HS-5 (cell line): ENCODE measurements around the gene MT1X.
"Not testable (repeated sequence)": the region's sequence is repeated elsewhere in the genome, so short reads cannot be mapped to it uniquely, and the experiment has no call there.

Source experiments
- DNase-seq: peaks from one replicate; pipeline ENCODE4 v3.0.0-alpha.2; 2012; ENCODE audit warnings: low read depth

MT1X gene

DNA sequence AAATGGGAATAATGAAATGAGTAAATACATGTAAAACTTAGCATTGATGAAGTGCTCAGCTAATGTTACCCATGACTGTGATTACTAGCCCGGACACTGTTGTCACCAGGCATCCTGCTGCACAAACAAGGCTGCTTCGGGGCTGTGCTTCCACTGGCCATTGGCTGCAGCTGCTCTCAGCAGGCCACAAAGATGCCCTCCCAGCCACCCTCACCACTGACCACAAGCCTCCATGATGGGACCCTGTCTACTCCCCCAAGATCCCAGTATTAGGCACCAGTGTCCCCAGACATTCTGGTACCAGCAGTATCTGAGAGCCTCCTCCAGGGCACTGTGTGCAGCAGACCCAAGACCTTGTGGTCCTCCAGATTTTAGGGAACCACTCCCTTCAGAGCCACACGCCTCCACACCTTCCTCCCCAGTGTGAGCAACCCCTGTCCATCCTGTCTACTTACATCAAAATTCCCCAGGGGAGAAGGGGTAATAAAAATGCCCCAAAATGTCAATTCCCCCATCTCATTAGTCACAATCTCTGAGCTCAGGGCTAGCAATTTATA is 28.0 kb downstream of the MT1X start:
- no peak for DNase-seq

GRCh38 chr16:56711862-56712261 is 29.6 kb downstream of the MT1X start:
- DNase-seq, result no peak

- no peak for DNase-seq
Measured at GRCh38 chr16:56713794-56714193, 31.5 kb downstream of the MT1X start.

- DNase-seq, result no peak
Measured at GRCh38 chr16:56715126-56715525, 32.9 kb downstream of the MT1X start.

DNA sequence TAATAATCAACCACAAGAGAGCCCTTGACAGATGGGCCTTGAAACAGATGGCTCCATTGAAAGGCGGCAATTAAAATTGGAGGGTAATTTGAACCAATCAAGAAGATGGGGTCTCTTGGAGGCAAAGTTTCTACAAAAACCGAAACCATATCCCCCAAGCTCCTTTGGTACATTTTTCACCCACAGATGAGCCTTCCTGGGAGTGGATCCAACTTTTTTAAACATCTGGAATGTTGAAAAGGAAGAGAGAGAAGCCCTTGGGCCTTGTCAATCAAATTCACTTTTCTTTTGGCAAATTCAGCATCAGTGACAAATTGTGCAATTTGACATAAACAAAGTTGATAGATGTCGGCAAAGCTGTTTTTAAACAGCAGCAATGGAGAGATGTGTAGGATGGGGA is 34.5 kb downstream of the MT1X start:
- DNase-seq, result no peak

- not testable (repeated sequence) for DNase-seq
Measured at GRCh38 chr16:56717532-56717931, 35.3 kb downstream of the MT1X start.

DNA sequence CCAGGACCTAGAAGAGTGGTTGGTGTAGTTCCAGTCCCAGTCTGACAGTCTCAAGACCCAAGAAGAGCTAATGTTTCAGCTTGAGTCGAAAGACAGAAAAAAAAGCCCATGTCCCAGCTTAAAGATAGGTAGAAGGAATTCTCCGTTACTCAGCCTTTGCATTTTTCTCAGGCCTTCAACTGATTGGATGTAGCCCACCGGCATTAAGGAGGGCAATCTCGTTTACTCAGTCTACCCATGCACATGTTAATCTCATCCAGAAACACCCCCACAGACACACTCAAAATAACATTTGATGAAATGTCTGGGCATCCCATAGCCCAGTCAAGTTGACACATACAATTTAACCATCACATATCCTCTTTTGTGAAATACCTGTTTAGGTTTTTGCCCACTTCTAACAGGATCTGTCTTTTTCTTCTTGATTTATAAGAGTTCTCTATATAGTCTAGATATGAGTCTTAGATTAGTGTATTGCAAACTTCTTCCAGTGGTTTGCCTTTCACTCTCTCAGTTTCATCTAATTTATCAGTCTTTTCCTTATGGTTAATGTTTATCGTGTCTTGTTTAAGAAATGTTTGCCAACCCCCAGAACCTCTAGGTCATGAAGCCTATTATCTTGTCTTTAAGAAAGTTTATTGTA is 40.1 kb downstream of the MT1X start:
- DNase-seq, result no peak

DNA sequence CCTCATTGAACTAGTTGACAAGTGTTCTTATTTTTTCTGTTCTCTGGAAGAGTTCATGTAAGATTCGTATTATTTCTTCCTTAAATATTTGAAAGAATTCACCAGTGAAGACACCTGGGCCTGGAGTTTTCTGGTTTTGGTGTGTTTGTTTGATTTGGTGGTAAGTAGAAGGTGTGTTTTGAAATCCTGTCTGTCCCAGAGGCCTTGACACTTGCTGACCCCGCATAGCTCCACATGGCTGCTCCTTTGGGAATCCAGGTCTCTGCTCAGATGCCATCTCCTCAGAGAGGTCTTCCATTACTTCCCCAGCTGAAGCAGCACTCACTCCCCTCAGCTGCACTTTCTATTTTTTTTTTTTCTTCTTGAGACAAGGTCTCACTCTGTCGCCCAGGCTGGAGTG is 41.9 kb downstream of the MT1X start:
- DNase-seq, result no peak

DNA sequence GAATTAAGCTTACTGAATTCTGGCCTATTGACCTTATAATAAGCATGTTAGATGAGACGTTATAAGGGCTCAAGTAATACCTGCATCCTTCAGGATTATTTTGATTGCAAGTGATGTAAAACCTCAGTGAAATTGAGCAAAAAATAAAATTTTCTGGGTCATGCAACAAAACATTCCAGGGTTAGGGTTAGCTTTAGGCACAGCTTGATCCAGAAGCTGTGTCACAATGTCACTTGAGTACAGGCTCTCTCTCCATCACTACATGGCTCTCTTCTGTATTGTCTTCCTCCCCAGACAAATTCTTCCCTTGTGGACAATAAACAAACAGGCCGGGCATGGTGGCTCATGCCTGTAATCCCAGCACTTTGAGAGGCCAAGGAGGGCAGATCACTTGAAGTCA is 44.0 kb downstream of the MT1X start:
- DNase-seq, result no peak

DNA sequence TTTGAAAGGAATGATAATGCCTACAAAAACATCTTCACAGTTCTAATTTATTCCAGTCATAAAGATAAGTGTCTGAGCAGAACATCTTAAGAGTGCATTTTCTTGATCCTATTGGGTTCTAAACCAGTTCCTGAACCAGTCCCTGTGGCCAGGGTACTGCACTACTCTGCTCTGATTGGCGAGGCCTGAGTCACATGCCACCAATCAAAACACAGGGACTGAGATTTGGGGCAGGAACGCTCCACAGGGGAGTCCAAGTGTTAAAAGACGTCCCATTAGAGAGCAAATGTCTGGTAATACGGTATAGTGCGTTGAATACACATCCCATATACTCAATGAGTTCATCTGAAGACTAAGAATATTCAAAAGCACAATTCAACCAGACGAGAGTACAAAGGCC is 44.7 kb downstream of the MT1X start:
- DNase-seq, result no peak

- DNase-seq, result no peak
Measured at GRCh38 chr16:56728027-56728426, 45.8 kb downstream of the MT1X start.

DNA sequence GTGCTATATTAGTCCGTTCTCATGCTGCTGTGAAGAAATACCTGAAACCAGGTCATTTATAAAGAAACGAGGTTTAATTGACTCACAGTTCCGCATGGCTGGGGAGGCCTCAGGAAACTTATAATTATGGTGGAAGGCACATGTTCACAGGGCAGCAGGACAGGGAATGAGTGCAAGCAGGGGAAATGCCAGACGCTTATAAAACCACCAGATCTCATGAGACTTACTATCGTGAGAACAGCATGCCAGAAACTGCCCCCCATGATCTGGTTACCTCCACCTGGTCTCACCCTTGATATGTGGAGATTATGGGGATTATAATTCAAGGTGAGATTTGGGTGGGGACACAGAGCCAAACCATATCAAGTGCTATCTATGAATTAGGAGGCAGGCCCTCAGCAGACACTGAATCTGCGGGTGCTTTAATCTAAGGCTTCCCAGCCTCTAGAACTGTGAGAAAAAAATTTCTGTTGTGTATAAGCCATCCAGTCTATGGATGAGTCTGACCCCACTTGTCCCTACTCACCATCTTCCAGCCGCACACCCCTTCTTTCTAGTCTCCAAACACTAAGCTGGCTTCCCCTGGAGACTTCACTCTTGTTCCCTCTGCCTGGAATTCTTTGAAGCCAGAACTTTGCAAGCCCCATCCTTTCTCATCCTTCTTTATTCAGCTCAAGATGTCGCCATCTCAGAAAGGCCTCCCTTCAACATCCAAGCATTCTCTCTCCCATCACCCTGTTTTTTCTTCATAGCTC is 46.9 kb downstream of the MT1X start:
- DNase-seq, result no peak

- DNase-seq, result peak; percentile 65
Measured at GRCh38 chr16:56729735-56730662, 47.7 kb downstream of the MT1X start, which contains the start of gene NUP93. Gene NUP93 (plus strand): TSS chr16:56730129. CDS start chr16:56748248, 18,119 bp downstream.

DNA sequence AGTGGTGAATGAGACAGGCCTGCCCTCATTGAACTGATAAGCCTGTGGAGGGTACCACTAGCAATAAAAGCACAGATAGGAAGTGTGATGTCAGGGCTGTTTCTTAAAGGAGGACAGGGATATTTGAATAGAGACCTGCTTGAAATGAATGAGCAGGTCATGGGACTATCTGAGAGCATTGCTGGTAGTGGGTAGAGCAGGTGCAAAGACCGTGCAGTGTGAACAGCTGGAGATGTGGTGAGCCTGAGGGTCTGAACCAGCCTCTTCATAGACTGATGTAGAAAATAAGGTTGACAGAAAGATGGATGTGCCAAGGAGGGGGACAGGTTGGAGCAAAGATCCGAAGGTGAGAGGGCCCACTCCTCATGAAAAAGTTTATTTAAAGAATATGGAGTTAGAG is 50.1 kb downstream of the MT1X start:
- no peak for DNase-seq

GRCh38 chr16:56732832-56733231 is 50.6 kb downstream of the MT1X start:
- no peak for DNase-seq
